Neural crest cell (in vitro differentiated cells): Measurements from ENCODE around the gene ZMYM1. TPM values are rescaled to one million over a fixed set of nuclear protein-coding genes. Genes with fewer than 3 reads are reported as not detected.
"Not testable (repeated sequence)": the region's sequence is repeated elsewhere in the genome, so short reads cannot be mapped to it uniquely, and the experiment has no call there.

Experiments used
- DNase-seq: peaks from one replicate; pipeline ENCODE4 v3.0.0; 2021; ENCODE audit warnings: low read depth, mixed read lengths, low spot score
- H3K27ac Mint-ChIP-seq: one replicate; pipeline ENCODE4 v1.8.0; 2021; ENCODE audit warnings: mild to moderate bottlenecking, mixed read lengths; ENCODE audit not compliant: unreplicated experiment
- H3K27me3 Mint-ChIP-seq: 2 replicates; pipeline ENCODE4 v1.8.0; 2021; ENCODE audit warnings: low read depth, mild to moderate bottlenecking, mixed read lengths
- H3K36me3 Mint-ChIP-seq: 2 replicates; pipeline ENCODE4 v1.8.0; 2021; ENCODE audit warnings: low read depth, mild to moderate bottlenecking, mixed read lengths
- H3K4me1 Mint-ChIP-seq: 2 replicates; pipeline ENCODE4 v1.8.0; 2021; ENCODE audit warnings: mixed read lengths
- H3K4me3 Mint-ChIP-seq: one replicate; pipeline ENCODE4 v1.8.0; 2021; ENCODE audit warnings: mild to moderate bottlenecking, mixed read lengths
- H3K9me3 Mint-ChIP-seq: 2 replicates; pipeline ENCODE4 v1.8.0; 2021; ENCODE audit warnings: mixed read lengths
- CTCF ChIP-seq: fragments of 200-600 bp; sonication (generic); conservative IDR thresholded peaks from 2 replicates; pipeline ENCODE4 v1.5.0; 2021; ENCODE audit warnings: antibody characterized with exemption, mild to moderate bottlenecking
- total RNA-seq: library from RNA; stranded (reverse); gene quantifications from 2 replicates; pipeline ENCODE4 v1.2.1, GENCODE V29; 2021

Gene ZMYM1
- total RNA-seq, 1 donor from 2014 or later: 29.3 TPM

DNA sequence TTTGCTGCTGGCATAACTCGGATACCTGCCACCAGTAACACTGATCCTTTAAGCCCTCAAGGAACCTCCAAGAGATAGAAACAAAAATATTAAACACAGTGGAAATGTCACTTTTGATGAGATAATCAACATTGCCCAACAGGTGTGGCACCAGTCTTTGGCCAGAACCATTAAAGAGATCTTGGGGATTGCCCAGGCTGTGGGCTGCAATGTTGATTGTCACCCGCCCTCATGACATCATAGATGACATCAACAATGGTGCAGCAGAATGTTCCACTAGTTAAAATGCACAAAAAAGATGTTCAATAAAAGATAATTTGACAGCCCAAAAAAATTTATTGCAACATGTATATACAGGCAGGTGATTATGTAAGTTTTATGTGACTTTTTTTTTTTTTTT is 20.2 kb upstream of the ZMYM1 start:
- no peak for TF ChIP-seq CTCF
- Mint-ChIP-seq H3K27ac (no peak overlapping the region), H3K27me3 (peaks cover 24% of the 10 kb centered on the region), H3K36me3 (no peaks in the 10 kb centered on the region), H3K4me3 (no peak overlapping the region), H3K9me3 (peaks cover 13% of the 10 kb centered on the region), H3K4me1 (no peaks in the 10 kb centered on the region)
- no peak for DNase-seq

GRCh38 chr1:35062518-35063196 is 16.5 kb upstream of the ZMYM1 start:
- Mint-ChIP-seq H3K36me3 (no peaks in the 10 kb centered on the region), H3K4me1 (no peaks in the 10 kb centered on the region), H3K27me3 (peaks cover 11% of the 10 kb centered on the region), H3K4me3 (no peak overlapping the region), H3K27ac (no peak overlapping the region), H3K9me3 (peaks cover 13% of the 10 kb centered on the region)
- no peak for TF ChIP-seq CTCF
- no peak for DNase-seq

- peaks cover 4% of the 10 kb centered on the region for H3K9me3 Mint-ChIP-seq
- no peaks in the 10 kb centered on the region for H3K36me3 Mint-ChIP-seq
- no peak overlapping the region for H3K27ac Mint-ChIP-seq
- H3K4me3 Mint-ChIP-seq: no peak overlapping the region
- no peak for TF ChIP-seq CTCF
- H3K4me1 Mint-ChIP-seq: no peaks in the 10 kb centered on the region
- no peak for DNase-seq
- H3K27me3 Mint-ChIP-seq: peaks cover 2% of the 10 kb centered on the region
These were observed 14.9 kb upstream of the ZMYM1 start for GRCh38 chr1:35064265-35064664.

GRCh38 chr1:35069746-35070145 is 9.4 kb upstream of the ZMYM1 start:
- Mint-ChIP-seq H3K4me3 (no peak overlapping the region), H3K4me1 (no peaks in the 10 kb centered on the region), H3K36me3 (no peaks in the 10 kb centered on the region), H3K27ac (no peak overlapping the region), H3K27me3 (peaks cover 45% of the 10 kb centered on the region), H3K9me3 (peaks cover 7% of the 10 kb centered on the region)
- DNase-seq: no peak
- TF ChIP-seq CTCF: no peak

DNA sequence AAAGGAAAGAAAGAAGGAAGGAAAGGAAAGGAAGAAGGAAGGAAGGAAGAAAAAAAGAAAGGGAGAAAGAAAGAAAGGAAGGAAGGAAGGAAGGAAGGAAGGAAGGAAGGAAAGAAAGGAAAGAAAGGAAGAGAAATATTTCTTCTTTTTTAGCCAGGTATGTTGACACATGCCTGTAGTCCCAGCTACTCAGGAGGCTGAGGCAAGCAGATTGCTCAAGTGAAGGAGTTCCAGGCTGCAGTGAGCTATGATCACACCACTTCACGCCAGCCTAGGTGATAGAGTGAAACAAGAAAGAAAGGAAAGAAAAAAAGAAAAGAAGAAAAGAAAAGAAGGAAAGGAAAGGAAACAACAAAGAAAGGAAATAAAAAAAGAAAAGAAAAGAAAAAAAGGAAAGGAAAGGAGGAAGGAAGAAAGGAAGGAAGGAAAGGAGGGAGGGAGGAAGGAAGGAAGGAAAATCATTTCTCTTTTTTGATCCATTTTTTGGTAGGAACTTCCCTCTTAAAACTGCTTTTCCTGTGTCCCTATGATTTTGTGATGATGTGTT is 5.8 kb upstream of the ZMYM1 start:
- Mint-ChIP-seq H3K36me3 (no peaks in the 10 kb centered on the region), H3K27me3 (peaks cover 72% of the 10 kb centered on the region), H3K4me3 (peak overlapping the region; percentile 31), H3K9me3 (peaks cover 9% of the 10 kb centered on the region), H3K27ac (no peak overlapping the region), H3K4me1 (no peaks in the 10 kb centered on the region)
- no peak for DNase-seq
- no peak for TF ChIP-seq CTCF

- peaks cover 23% of the 10 kb centered on the region for H3K4me1 Mint-ChIP-seq
- not testable (repeated sequence) for DNase-seq, H3K4me3 Mint-ChIP-seq, H3K9me3 Mint-ChIP-seq, H3K36me3 Mint-ChIP-seq, H3K27ac Mint-ChIP-seq
- peaks cover 60% of the 10 kb centered on the region for H3K27me3 Mint-ChIP-seq
These were observed 2.8 kb upstream of the ZMYM1 start for GRCh38 chr1:35076426-35076825.
